Peyer's patch (tissue), 4 donors: ENCODE data around the gene FOXF1.

Experiments used
- CTCF ChIP-seq, 6 experiments: fragments of 450-650 bp in 4 of 6; fragments of 200-600 bp in 2 of 6; sonication (generic) in 1 of 6; IDR thresholded peaks; one replicate each; pipeline ENCODE4 v1.5.1; 2017 to 2019; ENCODE audit warnings: antibody characterized with exemption in 6 of 6, mild to moderate bottlenecking in 3 of 6, moderate library complexity in 1 of 6
- POLR2A ChIP-seq, 2 donors: fragments of 450-650 bp; IDR thresholded peaks; one replicate each; pipeline ENCODE4 v1.5.1; 2017; ENCODE audit warnings: antibody characterized with exemption in 2 of 2, mild to moderate bottlenecking in 2 of 2, moderate library complexity in 2 of 2

GRCh38 chr16:86491640-86492023 lies 18.7 kb upstream of the FOXF1 start:
- no peak for TF ChIP-seq CTCF (IDR thresholded peaks at IDR 0.05)
- TF ChIP-seq POLR2A (IDR thresholded peaks at IDR 0.05) = no peak
